DMS 273 treated with DMSO at 0.1 percent for 48 hours (cell line): ENCODE measurements around the gene MYLIP.
"Not testable (repeated sequence)": the region's sequence is repeated elsewhere in the genome, so short reads cannot be mapped to it uniquely, and the experiment has no call there.

ENCODE experiments used
- DNase-seq: peaks from one replicate; lab custom pipeline; 2025; lab: John Stamatoyannopoulos, UW

MYLIP gene

GRCh38 chr6:16174416-16175078, 45.7 kb downstream of the MYLIP start:
- DNase-seq: no peak

- not testable (repeated sequence) for DNase-seq
These were observed 47.7 kb downstream of the MYLIP start for GRCh38 chr6:16176600-16176999.

GRCh38 chr6:16177881-16178280, 49.0 kb downstream of the MYLIP start:
- DNase-seq: no peak

- DNase-seq: no peak
These were observed 49.5 kb downstream of the MYLIP start for GRCh38 chr6:16178351-16178750.

- DNase-seq: no peak
These were observed 50.2 kb downstream of the MYLIP start for GRCh38 chr6:16179063-16179462.

- DNase-seq: no peak
These were observed 51.1 kb downstream of the MYLIP start for GRCh38 chr6:16179970-16180431.

- DNase-seq: no peak
These were observed 52.0 kb downstream of the MYLIP start for GRCh38 chr6:16180696-16181438.

GRCh38 chr6:16181439-16182297, 52.8 kb downstream of the MYLIP start:
- no peak for DNase-seq

- DNase-seq: peak; percentile 32
These were observed 54.3 kb downstream of the MYLIP start for GRCh38 chr6:16183187-16183664.

GRCh38 chr6:16184129-16184528, 55.2 kb downstream of the MYLIP start:
- no peak for DNase-seq

GRCh38 chr6:16184551-16184950, 55.7 kb downstream of the MYLIP start:
- no peak for DNase-seq

- DNase-seq: no peak
These were observed 58.3 kb downstream of the MYLIP start for GRCh38 chr6:16187176-16187575.

GRCh38 chr6:16190214-16190613, 61.3 kb downstream of the MYLIP start:
- DNase-seq: no peak

- DNase-seq: no peak
These were observed 67.5 kb downstream of the MYLIP start for GRCh38 chr6:16196260-16196983.

- no peak for DNase-seq
These were observed 68.2 kb downstream of the MYLIP start for GRCh38 chr6:16196984-16197546.
